Measurements from ENCODE around the gene NKIRAS2. TPM values are rescaled to one million over a fixed set of nuclear protein-coding genes. Genes with fewer than 3 reads are reported as not detected.

The NKIRAS2 gene
- polyA plus RNA-seq, 1 of the 3 experiments (the other 2 are of a cell fraction) = 91.8 TPM

DNA sequence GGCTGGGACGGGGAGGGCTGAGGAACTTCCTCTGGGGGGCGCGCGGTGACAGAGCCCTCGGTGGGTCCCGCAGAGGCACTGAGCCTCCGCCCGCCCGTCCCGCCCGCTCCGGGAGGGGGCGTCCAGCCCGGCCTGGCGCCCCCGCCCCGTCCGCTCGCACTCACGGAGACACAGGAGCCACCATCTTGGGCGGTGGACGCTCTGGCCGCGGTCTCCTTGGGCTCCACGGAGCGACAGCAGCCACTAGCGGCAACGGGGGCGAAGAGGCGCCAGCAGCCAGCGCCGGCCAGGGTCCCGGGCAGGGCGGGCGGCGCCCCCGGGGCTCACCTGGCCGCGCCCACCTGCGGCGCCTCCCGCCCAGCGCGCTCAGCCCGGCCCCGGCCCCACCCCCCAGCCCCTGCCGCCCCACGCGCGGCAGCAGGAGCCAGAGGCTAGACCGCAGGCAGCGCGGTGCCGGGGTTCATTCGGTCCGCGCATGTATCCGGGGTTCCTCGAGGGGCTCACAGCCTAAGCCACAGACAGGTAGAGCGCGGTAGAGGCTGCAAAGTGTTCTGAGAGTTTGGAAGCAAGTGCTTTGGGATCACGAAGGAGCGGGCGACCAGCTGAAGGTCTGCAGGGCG lies 30.6 kb downstream of the NKIRAS2 start, which contains the start of gene C17orf113:
TSS of gene C17orf113 (minus strand) at position 209 of the 620 bp plus-strand sequence. CDS start 7,225 bp downstream, outside the sequence.
- no peaks in the 10 kb centered on the region for H3K9me2 ChIP-seq
- H3K4me3 ChIP-seq (ENCODE audit: low read depth in 2 of 2, low read length in 1 of 2) = peak within 1 kb of the TSS; percentile 57 to 60
- no peaks in the 10 kb centered on the region for H4K20me1 ChIP-seq (ENCODE audit: insufficient read depth)
- H3K79me2 ChIP-seq (ENCODE audit: insufficient read depth) = no peaks in the 10 kb centered on the region
- peaks cover 0 to 8% of the 10 kb centered on the region in 2 experiments; a peak in 1 of 4 replicates for H3K4me1 ChIP-seq (ENCODE audit: control insufficient read depth in 1 of 2, insufficient read depth in 2 of 2, low read depth in 1 of 2, low read length in 1 of 2)
- H3K4me2 ChIP-seq = peak within 1 kb of the TSS; percentile 87
- H3K36me3 ChIP-seq (replicated peaks in 1 of 2; ENCODE audit: control insufficient read depth in 1 of 2, insufficient read depth in 2 of 2, low read length in 1 of 2) = no peaks in the 10 kb centered on the region
- H3F3A ChIP-seq (replicated peaks; ENCODE audit: insufficient read depth) = no peaks in the 10 kb centered on the region
- H3K27ac ChIP-seq (ENCODE audit: low read depth in 2 of 2, low read length in 1 of 2) = no peak within 1 kb of the TSS
- peaks cover 15% of the 10 kb centered on the region for H3K27me3 ChIP-seq (ENCODE audit: insufficient read depth)
- DNase-seq = peak; percentile 94
- H3K9ac ChIP-seq = peak within 1 kb of the TSS; percentile 39; the same call in 1 of the 2 replicates
- H3K9me3 ChIP-seq = no peaks in the 10 kb centered on the region
- CTCF ChIA-PET = interaction anchor here (0.8 to 3.7 kb wide), 12 partner anchors 10 to 131 kb away, joined by 3 to 15 read pairs (median 5); partner anchors contain the start of gene NKIRAS2
- TF ChIP-seq, protein P1, sequence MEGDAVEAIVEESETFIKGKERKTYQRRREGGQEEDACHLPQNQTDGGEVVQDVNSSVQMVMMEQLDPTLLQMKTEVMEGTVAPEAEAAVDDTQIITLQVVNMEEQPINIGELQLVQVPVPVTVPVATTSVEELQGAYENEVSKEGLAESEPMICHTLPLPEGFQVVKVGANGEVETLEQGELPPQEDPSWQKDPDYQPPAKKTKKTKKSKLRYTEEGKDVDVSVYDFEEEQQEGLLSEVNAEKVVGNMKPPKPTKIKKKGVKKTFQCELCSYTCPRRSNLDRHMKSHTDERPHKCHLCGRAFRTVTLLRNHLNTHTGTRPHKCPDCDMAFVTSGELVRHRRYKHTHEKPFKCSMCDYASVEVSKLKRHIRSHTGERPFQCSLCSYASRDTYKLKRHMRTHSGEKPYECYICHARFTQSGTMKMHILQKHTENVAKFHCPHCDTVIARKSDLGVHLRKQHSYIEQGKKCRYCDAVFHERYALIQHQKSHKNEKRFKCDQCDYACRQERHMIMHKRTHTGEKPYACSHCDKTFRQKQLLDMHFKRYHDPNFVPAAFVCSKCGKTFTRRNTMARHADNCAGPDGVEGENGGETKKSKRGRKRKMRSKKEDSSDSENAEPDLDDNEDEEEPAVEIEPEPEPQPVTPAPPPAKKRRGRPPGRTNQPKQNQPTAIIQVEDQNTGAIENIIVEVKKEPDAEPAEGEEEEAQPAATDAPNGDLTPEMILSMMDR (IDR thresholded peaks at IDR 0.05) = peak; percentile 27; the same call in 1 of the 2 replicates
- TF ChIP-seq, protein P2, sequence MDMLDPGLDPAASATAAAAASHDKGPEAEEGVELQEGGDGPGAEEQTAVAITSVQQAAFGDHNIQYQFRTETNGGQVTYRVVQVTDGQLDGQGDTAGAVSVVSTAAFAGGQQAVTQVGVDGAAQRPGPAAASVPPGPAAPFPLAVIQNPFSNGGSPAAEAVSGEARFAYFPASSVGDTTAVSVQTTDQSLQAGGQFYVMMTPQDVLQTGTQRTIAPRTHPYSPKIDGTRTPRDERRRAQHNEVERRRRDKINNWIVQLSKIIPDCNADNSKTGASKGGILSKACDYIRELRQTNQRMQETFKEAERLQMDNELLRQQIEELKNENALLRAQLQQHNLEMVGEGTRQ (IDR thresholded peaks at IDR 0.05; ENCODE audit: borderline replicate concordance, low read depth, low read length) = no peak
- TF ChIP-seq FOSL2 (IDR thresholded peaks at IDR 0.05; ENCODE audit: borderline replicate concordance, low read depth) (no peak), TCF12 (IDR thresholded peaks at IDR 0.05) (no peak), SMC3 (IDR thresholded peaks at IDR 0.05; ENCODE audit: low read depth, low read length) (0 out of 2 replicates have a peak, but pooled peaks have one; percentile 11), TEAD4 (IDR thresholded peaks at IDR 0.05; ENCODE audit: borderline replicate concordance, insufficient read depth) (no peak), RAD21 (IDR thresholded peaks at IDR 0.05; ENCODE audit: low read length) (peak; percentile 33; the same call in 1 of the 2 replicates), RXRA (IDR thresholded peaks at IDR 0.05; ENCODE audit: borderline replicate concordance, low read depth) (no peak), FOXM1 (IDR thresholded peaks at IDR 0.05; ENCODE audit: low read depth) (no peak), CHD2 (IDR thresholded peaks at IDR 0.05; ENCODE audit: low read length, partially characterized antibody) (no peak), RCOR1 (IDR thresholded peaks at IDR 0.05; ENCODE audit: low read length) (no peak), SIN3A (IDR thresholded peaks at IDR 0.05; ENCODE audit: borderline replicate concordance, low read depth, low read length) (no peak), MEF2A (IDR thresholded peaks at IDR 0.05; ENCODE audit: borderline replicate concordance, low read depth) (no peak), MXI1 (IDR thresholded peaks at IDR 0.05; ENCODE audit: low read depth, low read length) (peak; percentile 46; the same call in 1 of the 2 replicates), TAF1 (IDR thresholded peaks at IDR 0.05; ENCODE audit: borderline replicate concordance, low read depth, low read length) (peak; percentile 74; the same call in 1 of the 2 replicates), ELF1 (IDR thresholded peaks at IDR 0.05) (no peak), EP300 (IDR thresholded peaks at IDR 0.05; ENCODE audit: borderline replicate concordance in 1 of 2, low read depth in 1 of 2, low read length in 1 of 2) (no peak), YY1 (IDR thresholded peaks at IDR 0.05; ENCODE audit: low read depth) (peak; percentile 76), EZH2phosphoT487 (IDR thresholded peaks at IDR 0.05; ENCODE audit: borderline replicate concordance, low read depth) (no peak)
- TF ChIP-seq, protein P3, sequence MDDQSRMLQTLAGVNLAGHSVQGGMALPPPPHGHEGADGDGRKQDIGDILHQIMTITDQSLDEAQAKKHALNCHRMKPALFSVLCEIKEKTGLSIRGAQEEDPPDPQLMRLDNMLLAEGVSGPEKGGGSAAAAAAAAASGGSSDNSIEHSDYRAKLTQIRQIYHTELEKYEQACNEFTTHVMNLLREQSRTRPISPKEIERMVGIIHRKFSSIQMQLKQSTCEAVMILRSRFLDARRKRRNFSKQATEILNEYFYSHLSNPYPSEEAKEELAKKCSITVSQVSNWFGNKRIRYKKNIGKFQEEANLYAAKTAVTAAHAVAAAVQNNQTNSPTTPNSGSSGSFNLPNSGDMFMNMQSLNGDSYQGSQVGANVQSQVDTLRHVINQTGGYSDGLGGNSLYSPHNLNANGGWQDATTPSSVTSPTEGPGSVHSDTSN (IDR thresholded peaks at IDR 0.05) = no peak
- TF ChIP-seq, protein P4, sequence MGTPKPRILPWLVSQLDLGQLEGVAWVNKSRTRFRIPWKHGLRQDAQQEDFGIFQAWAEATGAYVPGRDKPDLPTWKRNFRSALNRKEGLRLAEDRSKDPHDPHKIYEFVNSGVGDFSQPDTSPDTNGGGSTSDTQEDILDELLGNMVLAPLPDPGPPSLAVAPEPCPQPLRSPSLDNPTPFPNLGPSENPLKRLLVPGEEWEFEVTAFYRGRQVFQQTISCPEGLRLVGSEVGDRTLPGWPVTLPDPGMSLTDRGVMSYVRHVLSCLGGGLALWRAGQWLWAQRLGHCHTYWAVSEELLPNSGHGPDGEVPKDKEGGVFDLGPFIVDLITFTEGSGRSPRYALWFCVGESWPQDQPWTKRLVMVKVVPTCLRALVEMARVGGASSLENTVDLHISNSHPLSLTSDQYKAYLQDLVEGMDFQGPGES (IDR thresholded peaks at IDR 0.05; ENCODE audit: low read depth, low read length) = no peak
- TF ChIP-seq, protein P5, sequence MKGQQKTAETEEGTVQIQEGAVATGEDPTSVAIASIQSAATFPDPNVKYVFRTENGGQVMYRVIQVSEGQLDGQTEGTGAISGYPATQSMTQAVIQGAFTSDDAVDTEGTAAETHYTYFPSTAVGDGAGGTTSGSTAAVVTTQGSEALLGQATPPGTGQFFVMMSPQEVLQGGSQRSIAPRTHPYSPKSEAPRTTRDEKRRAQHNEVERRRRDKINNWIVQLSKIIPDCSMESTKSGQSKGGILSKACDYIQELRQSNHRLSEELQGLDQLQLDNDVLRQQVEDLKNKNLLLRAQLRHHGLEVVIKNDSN (IDR thresholded peaks at IDR 0.05; ENCODE audit: borderline replicate concordance, low read depth) = no peak
- POLR2A ChIA-PET = interaction anchor here (0.6 kb wide), 1 partner anchor 462 kb away, joined by 3 read pairs; no protein-coding TSS in a partner anchor
- WGBS (ENCODE audit: low lambda C conversion rate) = 7% methylated on average over 14 of the region's 65 CpGs
- H2AFZ ChIP-seq (ENCODE audit: low read depth) = peak within 1 kb of the TSS; percentile 89

All from SK-N-SH (cell line).